A549 (cell line): ENCODE results near the gene PRRG2. TPM values are rescaled to one million over a fixed set of nuclear protein-coding genes. Genes with fewer than 3 reads are reported as not detected.

Experiments
- ATAC-seq, 2 experiments: fragments of 200-7000 bp in 1 of 2; fragments of >200 bp in 1 of 2; cut with Nextera tagmentation in 1 of 2; cut with Tn5 transposase in 1 of 2; 3 replicates each; pipeline versions ENCODE4 v1.8.0 to v1.9.1; 2018 to 2020; ENCODE audit warnings: mild to moderate bottlenecking in 1 of 2, moderate library complexity in 1 of 2
- CTCF ChIA-PET: fragments of 300-600 bp; sonication (Branson Sonifier 250); formaldehyde crosslinking; extraction: SDS; loops from one replicate; lab custom pipeline; 2021; ENCODE audit warnings: antibody characterized with exemption, inconsistent platforms; lab: Yijun Ruan, JAX
- POLR2A ChIA-PET: fragments of 350-600 bp; formaldehyde crosslinking; extraction: SDS; loops from one replicate; lab custom pipeline; 2021; ENCODE audit warnings: antibody characterized with exemption, inconsistent platforms; lab: Yijun Ruan, JAX
- DNase-seq, 2 experiments: peaks; one replicate each; pipeline versions ENCODE4 v3.0.0 to v3.0.0-alpha.2; 2011 to 2016; ENCODE audit warnings: low read depth in 1 of 2, low spot score in 1 of 2
- FAIRE-seq: peaks from 2 replicates; lab custom pipeline; 2011; peaks lifted over from hg19 to GRCh38; lab: Jason Lieb, UNC
- H3K27ac ChIP-seq, 2 experiments: fragments of >200 bp; sonication (Bioruptor Twin); formaldehyde crosslinking; 3 replicates each; pipeline ENCODE4 v1.5.1; 2016 to 2017
- H3K4me1 ChIP-seq: fragments of >200 bp; sonication (Bioruptor Twin); formaldehyde crosslinking; 3 replicates; pipeline ENCODE4 v1.6.1; 2016
- H3K4me2 ChIP-seq: fragments of >200 bp; sonication (Bioruptor Twin); formaldehyde crosslinking; 3 replicates; pipeline ENCODE4 v1.6.1; 2016
- H3K4me3 ChIP-seq: fragments of >200 bp; sonication (Bioruptor Twin); formaldehyde crosslinking; 3 replicates; pipeline ENCODE4 v1.5.1; 2016
- H3K9me3 ChIP-seq: fragments of >200 bp; sonication (Bioruptor Twin); formaldehyde crosslinking; 3 replicates; pipeline ENCODE4 v1.6.1; 2016
- CEBPB ChIP-seq, 2 experiments: fragments of >200 bp in 1 of 2; sonication (Bioruptor Twin) in 1 of 2; formaldehyde crosslinking in 1 of 2; IDR thresholded peaks; 2 replicates each; pipeline ENCODE4 v1.6.1; 2012 to 2016
- CHD4 ChIP-seq: fragments of 200-600 bp; sonication (generic); IDR thresholded peaks from 2 replicates; pipeline ENCODE4 v1.6.1; 2016; ENCODE audit warnings: antibody characterized with exemption, mild to moderate bottlenecking, borderline replicate concordance
- EHF ChIP-seq: fragments of 250-450 bp; sonication (Bioruptor Pico); IDR thresholded peaks from 2 replicates; pipeline ENCODE4 v1.5.0; 2020; ENCODE audit warnings: mild to moderate bottlenecking
- EHMT2 ChIP-seq: fragments of 200-600 bp; sonication (generic); IDR thresholded peaks from 2 replicates; pipeline ENCODE4 v1.6.1; 2016; ENCODE audit warnings: antibody characterized with exemption, low read depth, mild to moderate bottlenecking, moderate library complexity
- FOSB ChIP-seq: fragments of 250-450 bp; sonication (Bioruptor Pico); IDR thresholded peaks from 2 replicates; pipeline ENCODE4 v1.5.0; 2020; ENCODE audit warnings: mild to moderate bottlenecking, moderate library complexity
- FOSL2 ChIP-seq, 2 experiments: fragments of 450-650 bp in 1 of 2; fragments of >200 bp in 1 of 2; sonication (Bioruptor Twin) in 1 of 2; formaldehyde crosslinking; IDR thresholded peaks; 2 replicates each; pipeline versions ENCODE4 v1.5.0 to v1.6.1; 2016 to 2020; ENCODE audit warnings: mild to moderate bottlenecking in 1 of 2, moderate library complexity in 1 of 2
- FOXS1 ChIP-seq: fragments of 250-450 bp; sonication (Bioruptor Pico); IDR thresholded peaks from 2 replicates; pipeline ENCODE4 v1.5.0; 2020; ENCODE audit warnings: mild to moderate bottlenecking, moderate library complexity
- HMGXB4 ChIP-seq: fragments of 250-450 bp; sonication (Bioruptor Pico); IDR thresholded peaks from 2 replicates; pipeline ENCODE4 v1.5.0; 2021; ENCODE audit warnings: mild to moderate bottlenecking, moderate library complexity, borderline replicate concordance
- HOXA7 ChIP-seq: fragments of 250-450 bp; sonication (Bioruptor Pico); IDR thresholded peaks from 2 replicates; pipeline ENCODE4 v1.5.0; 2020; ENCODE audit warnings: mild to moderate bottlenecking, moderate library complexity
- MAZ ChIP-seq: fragments of 150-350 bp; IDR thresholded peaks from 2 replicates; pipeline ENCODE4 v1.6.1; 2014; ENCODE audit warnings: antibody characterized with exemption, low read depth, low read length, borderline replicate concordance
- NPAS2 ChIP-seq: fragments of 250-450 bp; sonication (Bioruptor Pico); IDR thresholded peaks from 2 replicates; pipeline ENCODE4 v1.8.0; 2022; ENCODE audit warnings: mild to moderate bottlenecking, moderate library complexity, borderline replicate concordance
- NR3C1 ChIP-seq: fragments of >200 bp; sonication (Bioruptor Twin); formaldehyde crosslinking; IDR thresholded peaks from 3 replicates; pipeline ENCODE4 v1.6.1; 2017
- POLR2A ChIP-seq: IDR thresholded peaks from 2 replicates; pipeline ENCODE4 v1.6.1; 2012; ENCODE audit warnings: mild to moderate bottlenecking, low read length
- POLR2AphosphoS2 ChIP-seq: conservative IDR thresholded peaks from 2 replicates; pipeline ENCODE4 v1.6.1; 2012; ENCODE audit warnings: low read length, improper control_type of control experiment, inconsistent platforms
- RARB ChIP-seq: fragments of 250-450 bp; sonication (Bioruptor Pico); IDR thresholded peaks from 2 replicates; pipeline ENCODE4 v1.8.0; 2021; ENCODE audit warnings: mild to moderate bottlenecking, moderate library complexity
- RCOR1 ChIP-seq: fragments of 150-350 bp; IDR thresholded peaks from 2 replicates; pipeline ENCODE4 v1.6.1; 2014; ENCODE audit warnings: antibody characterized with exemption, low read length, low read depth
- ZC3H11A ChIP-seq: fragments of 450-650 bp; IDR thresholded peaks from 2 replicates; pipeline ENCODE4 v1.6.1; 2014; ENCODE audit warnings: antibody characterized with exemption, mild to moderate bottlenecking
- ZSCAN20 ChIP-seq: fragments of 250-450 bp; sonication (Bioruptor Pico); IDR thresholded peaks from 2 replicates; pipeline ENCODE4 v1.8.0; 2022; ENCODE audit warnings: mild to moderate bottlenecking, moderate library complexity
- WGBS: methylation state at CpG from one replicate; pipeline ENCODE4 v1.1.6; 2017; ENCODE audit errors: missing lambda C conversion rate; 5-methylcytosine and 5-hydroxymethylcytosine counted together
- polyA plus RNA-seq, 4 experiments: library from polyadenylated mRNA; depleted of rRNA in 3 of 4; stranded (reverse); fragments of >200 nt; fragmentation: RNase III in 1 of 4; extraction: RNeasy Plus Mini Kit Qiagen cat#74134 plus additional on column Dnase treatment in 1 of 4; gene quantifications; 2 replicates in 3 of 4; 3 replicates in 1 of 4; pipeline ENCODE4 v1.2.3, GENCODE V29; 2011 to 2017
- TF ChIP-seq, protein P1 (sequence below): fragments of 200-600 bp; sonication (generic); IDR thresholded peaks from 2 replicates; pipeline ENCODE4 v1.6.1; 2016; ENCODE audit warnings: antibody characterized with exemption, mild to moderate bottlenecking, moderate library complexity

Gene PRRG2
- polyA plus RNA-seq, 2 of the 4 experiments (the other 2 are of a cell fraction), result 0.53 to 1.0 TPM

DNA sequence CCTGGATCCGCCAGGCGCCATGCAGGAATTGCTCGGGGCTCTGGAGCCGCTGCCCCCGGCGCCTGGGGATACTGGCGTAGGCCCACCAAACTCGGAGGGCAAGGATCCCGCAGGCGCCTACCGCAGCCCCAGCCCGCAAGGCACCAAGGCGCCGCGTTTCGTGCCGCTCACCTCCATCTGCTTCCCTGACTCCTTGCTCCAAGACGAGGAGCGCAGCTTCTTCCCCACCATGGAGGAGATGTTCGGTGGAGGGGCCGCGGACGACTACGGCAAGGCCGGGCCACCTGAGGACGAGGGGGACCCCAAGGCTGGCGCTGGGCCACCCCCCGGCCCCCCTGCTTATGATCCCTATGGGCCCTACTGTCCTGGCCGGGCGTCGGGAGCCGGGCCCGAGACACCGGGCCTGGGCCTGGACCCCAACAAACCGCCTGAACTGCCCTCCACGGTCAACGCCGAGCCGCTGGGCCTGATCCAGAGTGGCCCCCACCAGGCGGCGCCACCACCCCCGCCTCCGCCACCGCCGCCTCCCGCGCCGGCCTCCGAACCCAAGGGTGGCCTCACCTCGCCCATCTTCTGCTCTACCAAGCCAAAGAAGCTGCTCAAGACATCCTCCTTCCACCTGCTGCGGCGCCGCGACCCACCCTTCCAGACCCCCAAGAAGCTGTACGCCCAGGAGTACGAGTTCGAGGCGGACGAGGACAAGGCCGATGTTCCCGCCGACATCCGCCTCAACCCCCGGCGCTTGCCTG lies 16.0 kb downstream of the PRRG2 start:
- no peak for FAIRE-seq
- POLR2A ChIA-PET, result interaction anchor here (0.5 kb wide), 1 partner anchor 50 kb away, joined by 6 read pairs; no protein-coding TSS in a partner anchor
- TF ChIP-seq FOXS1 (CRISPR knock-in tag) (no peak), POLR2A (no peak), EHMT2 (no peak), ZSCAN20 (CRISPR knock-in tag) (no peak), EHF (CRISPR knock-in tag) (no peak), CEBPB (IDR thresholded peaks at IDR 0.05) (no peak), POLR2AphosphoS2 (no peak), CHD4 (no peak), FOSL2 (IDR thresholded peaks at IDR 0.05) (no peak), FOSL2 (CRISPR knock-in tag; IDR thresholded peaks at IDR 0.05) (no peak), RARB (no peak), RCOR1 (no peak), FOSB (no peak)
- TF ChIP-seq, protein P1, sequence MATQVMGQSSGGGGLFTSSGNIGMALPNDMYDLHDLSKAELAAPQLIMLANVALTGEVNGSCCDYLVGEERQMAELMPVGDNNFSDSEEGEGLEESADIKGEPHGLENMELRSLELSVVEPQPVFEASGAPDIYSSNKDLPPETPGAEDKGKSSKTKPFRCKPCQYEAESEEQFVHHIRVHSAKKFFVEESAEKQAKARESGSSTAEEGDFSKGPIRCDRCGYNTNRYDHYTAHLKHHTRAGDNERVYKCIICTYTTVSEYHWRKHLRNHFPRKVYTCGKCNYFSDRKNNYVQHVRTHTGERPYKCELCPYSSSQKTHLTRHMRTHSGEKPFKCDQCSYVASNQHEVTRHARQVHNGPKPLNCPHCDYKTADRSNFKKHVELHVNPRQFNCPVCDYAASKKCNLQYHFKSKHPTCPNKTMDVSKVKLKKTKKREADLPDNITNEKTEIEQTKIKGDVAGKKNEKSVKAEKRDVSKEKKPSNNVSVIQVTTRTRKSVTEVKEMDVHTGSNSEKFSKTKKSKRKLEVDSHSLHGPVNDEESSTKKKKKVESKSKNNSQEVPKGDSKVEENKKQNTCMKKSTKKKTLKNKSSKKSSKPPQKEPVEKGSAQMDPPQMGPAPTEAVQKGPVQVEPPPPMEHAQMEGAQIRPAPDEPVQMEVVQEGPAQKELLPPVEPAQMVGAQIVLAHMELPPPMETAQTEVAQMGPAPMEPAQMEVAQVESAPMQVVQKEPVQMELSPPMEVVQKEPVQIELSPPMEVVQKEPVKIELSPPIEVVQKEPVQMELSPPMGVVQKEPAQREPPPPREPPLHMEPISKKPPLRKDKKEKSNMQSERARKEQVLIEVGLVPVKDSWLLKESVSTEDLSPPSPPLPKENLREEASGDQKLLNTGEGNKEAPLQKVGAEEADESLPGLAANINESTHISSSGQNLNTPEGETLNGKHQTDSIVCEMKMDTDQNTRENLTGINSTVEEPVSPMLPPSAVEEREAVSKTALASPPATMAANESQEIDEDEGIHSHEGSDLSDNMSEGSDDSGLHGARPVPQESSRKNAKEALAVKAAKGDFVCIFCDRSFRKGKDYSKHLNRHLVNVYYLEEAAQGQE, result no peak
- CTCF ChIA-PET, result interaction anchor here (0.5 to 3.1 kb wide), 8 partner anchors 14 to 398 kb away, joined by 3 to 13 read pairs (median 4); no protein-coding TSS in a partner anchor
- no peaks in the 10 kb centered on the region for H3K9me3 ChIP-seq
- H3K4me2 ChIP-seq, result no peak overlapping the region
- WGBS, result 97% methylated on average over 63 of the region's 65 CpGs
- H3K4me3 ChIP-seq, result no peak overlapping the region
- no peak for ATAC-seq
- no peak for DNase-seq
- H3K4me1 ChIP-seq, result peaks cover 7% of the 10 kb centered on the region
- no peak overlapping the region for H3K27ac ChIP-seq

- no peak for FAIRE-seq
These were observed 16.5 kb downstream of the PRRG2 start for GRCh38 chr19:49597703-49597974.

More at GRCh38 chr19:49597703-49597974, 16.5 kb downstream of the PRRG2 start:
- WGBS, result 97% methylated on average over 19 of the region's 29 CpGs
- DNase-seq, result no peak
- CTCF ChIA-PET, result interaction anchor here (1.0 to 2.5 kb wide), 4 partner anchors 17 to 83 kb away, joined by 3 to 10 read pairs (median 6); partner anchors contain the start of genes NOSIP and PRRG2
- ATAC-seq, result no peak
- H3K27ac ChIP-seq, result no peak overlapping the region
- TF ChIP-seq NPAS2 (CRISPR knock-in tag), result no peak
- no peak for TF ChIP-seq HMGXB4 (CRISPR knock-in tag)
- no peak for TF ChIP-seq RARB
- TF ChIP-seq MAZ, result no peak
- TF ChIP-seq ZC3H11A, result no peak
- no peak for TF ChIP-seq HOXA7
- no peak for TF ChIP-seq EHMT2
- TF ChIP-seq NR3C1, result no peak
- peaks cover 7% of the 10 kb centered on the region for H3K4me1 ChIP-seq
- no peak overlapping the region for H3K4me2 ChIP-seq
- no peak overlapping the region for H3K4me3 ChIP-seq
- POLR2A ChIA-PET, result interaction anchor here (0.5 kb wide), 1 partner anchor 51 kb away, joined by 6 read pairs; no protein-coding TSS in a partner anchor
- H3K9me3 ChIP-seq, result no peaks in the 10 kb centered on the region
